Endothelial cell of hepatic sinusoid (primary cell): ENCODE data around the gene NRIP3.

Experiments used
- in situ Hi-C: cut with HindIII; loops from 2 replicates; pipeline ENCODE4 v1.10.0; 2017; ENCODE audit warnings: low sequenced_read_pairs

NRIP3 gene

GRCh38 chr11:9003573-9004182, at the start of gene NRIP3:
Gene NRIP3, minus strand, starts transcription at chr11:9004001. Its CDS starts 66 bp downstream, at chr11:9003935.
- in situ Hi-C loops, result no loop called here

DNA sequence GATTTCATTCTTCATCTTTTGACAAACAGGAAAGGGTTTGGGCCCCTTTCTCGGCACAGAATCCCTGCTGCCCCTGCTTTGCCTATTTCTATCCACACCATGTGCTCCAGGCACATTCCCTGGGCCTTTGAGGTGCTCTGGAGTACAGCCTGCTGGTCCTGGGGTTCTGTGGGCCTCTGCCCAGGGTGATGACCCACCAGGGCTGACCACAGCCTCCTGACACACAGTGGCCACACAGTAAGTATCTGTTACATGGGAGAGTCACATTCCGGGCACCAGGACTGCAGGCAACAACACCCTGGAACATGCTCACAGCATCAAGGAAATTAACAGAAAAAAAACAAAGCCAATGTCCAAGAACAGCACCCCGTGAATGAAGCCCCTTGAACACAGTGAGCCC, 48.5 kb upstream of the NRIP3 start:
- in situ Hi-C loops, result no loop called here

- in situ Hi-C loops, result no loop called here
Observed at GRCh38 chr11:9049959-9050358, 46.2 kb upstream of the NRIP3 start.

DNA sequence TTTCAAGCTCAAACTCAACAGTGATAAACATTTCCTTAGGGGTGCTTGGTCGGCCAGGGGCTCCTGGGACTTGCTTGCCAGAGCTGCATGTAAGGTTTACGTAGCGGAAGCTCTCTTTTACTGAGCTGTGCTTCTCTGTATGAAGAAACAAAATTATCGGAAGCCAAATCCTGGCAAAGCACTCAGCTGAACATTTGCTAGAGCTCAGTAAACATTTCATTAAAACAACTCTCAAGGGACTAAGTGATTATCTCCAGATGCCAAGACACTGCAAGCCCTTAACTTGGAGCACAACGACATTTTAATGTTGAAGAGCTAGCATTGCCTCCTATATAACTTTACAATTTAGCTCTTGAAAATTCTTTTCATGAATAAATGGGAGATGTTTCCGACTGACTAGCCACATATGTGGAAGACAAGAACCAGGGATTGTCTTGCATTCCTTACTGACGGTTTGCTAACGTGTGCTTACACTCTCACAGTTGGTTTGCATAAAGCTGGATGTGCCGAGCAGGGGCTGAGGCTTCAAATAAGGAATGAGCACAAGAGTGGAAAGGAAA, 44.2 kb upstream of the NRIP3 start:
- in situ Hi-C loops, result no loop called here

DNA sequence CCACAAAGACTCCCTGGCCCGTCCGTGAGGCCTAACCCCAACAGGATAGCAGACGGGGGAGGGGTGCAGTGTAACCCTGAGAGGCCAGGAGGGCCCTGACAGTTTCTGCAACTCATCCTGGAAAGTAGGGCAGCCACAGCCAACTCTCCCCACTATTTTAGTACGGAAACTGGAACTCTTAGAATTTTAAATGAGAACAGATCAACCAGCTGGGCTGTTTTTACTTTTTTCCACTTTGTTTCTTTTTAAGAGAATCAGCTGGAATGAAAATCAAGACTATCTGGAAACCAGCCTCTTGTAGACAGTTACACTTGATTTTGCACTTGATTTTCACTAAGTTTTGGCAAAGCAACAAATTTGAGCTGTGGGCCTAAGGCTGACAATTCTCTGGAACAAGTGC, 42.7 kb upstream of the NRIP3 start:
- in situ Hi-C loops, result no loop called here

DNA sequence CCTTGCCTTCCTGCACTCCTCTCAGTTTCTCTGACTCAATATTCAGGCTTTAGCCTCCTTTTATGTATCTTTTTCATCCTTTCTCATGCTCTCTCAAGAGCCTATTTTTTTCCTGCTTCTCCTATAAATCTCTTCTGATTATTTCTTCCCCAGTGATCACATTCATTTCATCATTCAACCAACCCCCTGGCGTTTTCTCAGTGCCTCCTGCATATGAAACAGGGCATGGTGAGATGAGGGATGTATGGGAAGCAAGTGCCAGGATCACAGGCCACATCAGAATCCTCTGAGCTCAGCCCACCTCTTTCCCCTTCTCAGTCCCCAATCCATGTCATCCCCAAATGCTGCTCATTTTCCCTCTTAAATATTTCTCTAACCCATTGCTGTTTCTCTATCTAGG, 38.7 kb upstream of the NRIP3 start:
- in situ Hi-C loops, result no loop called here

DNA sequence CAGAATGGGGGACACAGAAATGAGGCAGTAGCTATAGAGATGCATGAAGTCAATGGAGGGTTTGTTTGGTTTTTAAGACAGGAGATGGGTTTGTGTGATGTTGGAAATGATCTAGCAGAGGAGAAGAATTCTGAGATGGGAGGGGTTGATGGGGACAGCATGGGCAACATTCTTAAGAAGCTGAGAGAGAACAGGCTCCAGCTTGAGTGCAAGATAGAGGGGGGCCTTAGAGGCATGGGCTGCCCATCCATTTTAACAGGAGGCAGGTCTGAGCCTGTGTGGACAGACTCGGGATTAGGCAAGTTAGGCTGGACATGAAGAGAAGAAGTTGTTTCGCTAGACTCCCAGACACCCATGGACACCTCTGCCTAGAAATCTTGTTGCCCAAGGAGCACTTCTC, 37.9 kb upstream of the NRIP3 start:
- in situ Hi-C loops, result no loop called here

DNA sequence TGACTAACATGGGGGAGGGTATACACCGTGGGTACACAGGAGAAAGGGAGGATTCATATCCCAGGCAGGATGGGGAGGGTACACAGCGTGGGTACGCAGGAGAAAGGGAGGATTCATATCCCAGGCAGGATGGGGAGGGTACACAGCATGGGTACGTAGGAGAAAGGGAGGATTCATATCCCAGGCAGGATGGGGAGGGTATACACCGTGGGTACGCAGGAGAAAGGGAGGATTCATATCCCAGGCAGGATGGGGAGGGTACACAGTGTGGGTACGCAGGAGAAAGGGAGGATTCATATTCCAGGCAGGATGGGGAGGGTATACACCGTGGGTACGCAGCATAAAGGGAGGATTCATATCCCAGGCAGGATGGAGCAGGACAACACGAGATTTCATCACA, 36.6 kb upstream of the NRIP3 start:
- in situ Hi-C loops, result no loop called here

DNA sequence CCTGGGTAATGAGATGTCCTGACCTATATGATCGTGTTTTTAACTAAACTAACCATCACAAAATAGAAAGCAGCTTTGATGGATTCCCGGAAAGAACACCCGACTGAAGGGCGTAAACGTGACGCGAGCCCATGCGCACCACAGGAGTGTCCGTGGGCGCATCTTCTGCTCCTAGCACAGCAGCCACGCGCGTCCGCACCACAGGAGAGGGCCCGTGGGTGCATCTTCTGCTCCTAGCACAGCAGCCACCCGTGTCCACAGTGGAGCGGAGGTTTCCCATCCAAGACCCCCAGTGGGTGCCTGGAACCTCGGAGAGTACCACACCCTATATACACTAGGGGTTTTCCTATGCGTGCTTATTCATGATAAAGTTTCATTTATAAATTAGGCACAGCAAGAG, 36.1 kb upstream of the NRIP3 start:
- in situ Hi-C loops, result no loop called here

DNA sequence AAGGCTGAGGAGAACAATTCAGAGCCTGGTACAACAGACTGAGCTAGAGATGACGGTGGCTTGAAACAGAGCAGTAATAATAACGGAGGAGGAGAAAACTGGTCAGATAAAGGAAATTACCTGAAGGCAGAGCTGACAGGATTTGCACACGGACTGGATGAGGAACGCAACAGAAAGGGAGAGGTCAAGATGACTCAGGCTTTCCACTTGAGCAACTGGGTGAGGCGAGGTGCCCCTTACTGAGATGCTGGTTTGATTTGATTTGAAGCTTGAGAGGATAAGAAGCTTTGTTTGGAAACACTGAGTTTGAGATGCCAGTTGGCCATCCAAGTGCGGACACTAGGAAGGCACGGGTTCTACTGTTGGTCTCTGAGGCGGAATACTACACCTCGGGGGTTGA, 35.4 kb upstream of the NRIP3 start:
- in situ Hi-C loops, result no loop called here

GRCh38 chr11:9038541-9038940, 34.7 kb upstream of the NRIP3 start:
- in situ Hi-C loops, result no loop called here

DNA sequence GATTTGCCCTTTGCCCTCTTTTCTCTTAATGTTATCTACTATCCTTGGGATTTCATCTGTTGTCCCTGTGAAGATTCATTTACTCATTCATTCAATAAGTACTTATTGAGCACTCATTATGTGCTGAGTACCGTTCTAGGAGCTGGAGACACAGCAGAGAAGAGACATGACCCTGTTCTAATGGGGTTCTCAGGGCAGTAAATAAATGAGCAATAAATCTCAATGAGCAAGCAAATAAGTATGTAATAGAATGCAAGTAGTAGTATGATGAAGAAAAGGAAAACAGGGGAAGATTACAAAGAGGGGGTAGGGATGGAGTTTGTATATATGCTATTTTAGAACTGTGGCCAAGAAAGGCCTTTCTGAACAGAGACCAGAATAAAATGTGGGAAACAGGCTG, 34.2 kb upstream of the NRIP3 start:
- in situ Hi-C loops, result no loop called here

DNA sequence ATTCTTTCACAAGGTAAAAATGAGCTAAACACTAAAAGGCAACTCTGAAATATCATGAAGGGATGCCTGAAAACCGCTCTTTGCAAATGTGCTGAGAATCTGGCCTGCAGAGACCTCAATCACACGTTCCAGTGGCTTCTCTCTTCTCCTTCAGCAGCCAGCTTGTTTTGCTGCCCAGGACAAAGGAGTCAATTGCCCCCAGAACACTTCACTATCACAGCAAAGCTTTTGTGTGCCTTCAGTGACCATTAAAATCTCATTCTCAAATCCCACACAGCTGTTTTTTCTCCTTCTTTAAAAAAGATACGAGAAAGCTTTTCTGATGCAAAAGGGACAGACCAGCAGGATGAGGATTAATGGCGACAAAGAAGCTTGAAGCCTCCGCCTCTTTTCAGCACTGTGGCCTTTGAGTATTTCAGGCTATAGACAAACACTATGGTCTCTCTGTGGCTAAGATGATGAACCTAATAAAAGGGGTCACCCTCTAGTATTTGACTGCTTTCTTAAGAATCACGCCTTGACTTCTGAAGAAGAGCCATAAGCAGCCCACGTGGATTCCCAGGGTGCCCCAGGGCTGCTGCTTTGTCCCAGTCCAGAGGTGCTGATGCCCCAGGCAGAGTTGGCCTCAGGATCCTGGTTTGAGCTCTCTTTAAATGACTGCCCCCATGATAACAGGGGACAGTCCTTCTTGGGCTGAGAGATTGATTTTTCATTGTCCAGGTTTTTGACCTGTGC, 33.4 kb upstream of the NRIP3 start:
- in situ Hi-C loops, result no loop called here

DNA sequence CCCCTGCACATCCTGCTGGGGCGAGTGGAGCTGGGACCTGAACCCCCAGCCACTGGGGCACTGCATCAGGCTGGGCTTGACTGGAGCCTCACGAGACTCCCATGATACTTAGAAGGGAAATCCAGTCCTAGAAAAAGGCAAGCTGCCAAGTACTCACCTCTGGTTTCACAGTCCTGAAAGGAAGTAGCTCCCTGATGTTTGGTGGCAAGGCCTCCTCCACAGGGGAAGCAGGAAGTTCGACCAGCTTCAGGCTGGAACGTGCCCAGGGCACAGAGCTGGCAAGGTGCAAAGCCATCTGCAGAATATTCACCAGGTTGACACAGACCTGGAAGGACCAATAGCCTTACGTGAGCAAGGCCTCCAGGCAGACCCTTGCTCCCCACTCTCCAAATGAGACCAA, 26.8 kb upstream of the NRIP3 start:
- in situ Hi-C loops, result no loop called here

- in situ Hi-C loops, result no loop called here
Observed at GRCh38 chr11:9029422-9029821, 25.6 kb upstream of the NRIP3 start.

DNA sequence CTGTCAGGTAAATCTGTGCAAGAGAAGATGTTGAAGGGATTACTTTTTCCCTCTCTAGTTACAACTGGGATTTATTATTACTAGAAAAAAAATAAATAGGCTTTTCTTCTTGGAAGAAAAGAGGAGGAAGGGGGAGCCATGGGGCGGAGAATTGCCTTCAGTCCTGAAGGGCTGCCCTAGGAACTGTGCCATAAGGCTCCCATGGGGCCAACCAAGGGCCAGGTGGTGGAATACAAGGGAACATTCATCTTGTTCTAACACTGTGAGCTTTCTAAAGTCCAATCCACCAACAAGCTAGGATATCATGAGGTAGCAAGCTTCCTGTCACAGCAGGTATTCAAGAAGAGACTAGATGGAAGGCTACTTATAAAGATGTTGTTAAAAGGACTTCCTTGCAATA, 24.8 kb upstream of the NRIP3 start:
- in situ Hi-C loops, result no loop called here

GRCh38 chr11:9025101-9025850, 21.5 kb upstream of the NRIP3 start:
- in situ Hi-C loops, result no loop called here

- in situ Hi-C loops, result no loop called here
Observed at GRCh38 chr11:9022961-9023680, 19.3 kb upstream of the NRIP3 start.

DNA sequence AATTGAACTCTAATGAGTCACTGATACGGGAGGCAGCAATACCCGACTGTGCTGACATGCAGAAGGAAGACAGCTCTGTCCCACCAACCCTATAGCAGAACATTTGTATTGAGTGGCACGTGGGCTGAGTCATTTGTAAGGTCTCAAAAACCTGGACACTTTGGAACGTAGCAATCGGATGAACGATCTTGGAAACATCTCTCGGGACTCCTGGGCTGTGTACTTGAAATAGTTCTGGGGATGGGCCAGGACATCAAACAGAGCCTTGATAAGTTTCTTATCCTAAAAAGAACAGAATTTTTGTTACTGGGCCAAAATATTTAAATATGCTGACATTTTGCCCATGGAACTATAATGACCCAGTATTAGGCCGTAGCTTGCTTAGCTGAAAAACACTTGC, 17.1 kb upstream of the NRIP3 start:
- in situ Hi-C loops, result no loop called here

DNA sequence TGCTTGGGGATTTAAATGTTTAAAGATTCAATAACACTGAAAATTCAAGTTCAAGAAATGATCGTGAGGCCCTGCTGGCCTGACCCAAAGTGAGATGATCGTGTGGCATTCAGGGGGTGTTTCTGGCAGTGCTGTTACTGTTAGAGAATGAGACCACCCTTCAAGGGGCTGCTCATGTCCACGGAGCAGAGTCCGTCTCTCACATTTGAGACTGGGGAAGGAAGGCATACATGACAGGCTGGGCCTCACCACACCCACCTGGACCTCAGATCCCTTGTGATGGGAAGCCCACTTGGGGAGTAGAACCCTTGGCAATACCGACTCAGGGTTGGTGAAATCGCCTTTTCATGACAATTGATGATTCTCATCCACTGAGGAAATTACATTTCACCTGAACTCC, 16.1 kb upstream of the NRIP3 start:
- in situ Hi-C loops, result no loop called here

DNA sequence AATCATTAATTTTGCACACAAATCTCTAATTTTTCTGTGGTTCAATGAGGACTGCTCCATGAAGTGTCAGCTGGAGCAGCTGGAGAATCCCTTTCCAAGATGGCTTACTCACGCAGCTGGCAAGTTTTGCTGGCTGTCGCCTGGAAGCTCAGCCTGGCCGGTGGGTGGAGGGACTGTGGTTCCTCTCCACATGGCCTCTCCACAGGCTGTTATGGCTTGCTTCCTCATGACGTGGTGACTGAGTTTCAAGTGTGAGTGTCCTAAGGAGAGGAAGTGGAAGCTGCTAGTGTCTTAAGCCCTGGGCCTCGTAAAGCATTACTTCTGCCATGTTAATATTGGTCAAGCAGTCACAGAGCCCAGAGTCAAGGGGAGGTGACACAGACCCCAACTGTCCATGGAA, 14.0 kb upstream of the NRIP3 start:
- in situ Hi-C loops, result no loop called here
